GM12865 (cell line): ENCODE data around the gene LRRN1.

Experiments used
- DNase-seq: peaks from one replicate; pipeline ENCODE4 v3.0.0; 2010; ENCODE audit warnings: low read depth
- H3K4me3 ChIP-seq: 2 replicates; pipeline ENCODE4 v1.5.1; 2011; ENCODE audit warnings: mild to moderate bottlenecking, low read depth, low read length, control low read depth
- TF ChIP-seq, protein P1 (sequence below): IDR thresholded peaks from 2 replicates; pipeline ENCODE4 v1.5.1; 2011; ENCODE audit warnings: low read length, control low read depth, low read depth, inconsistent platforms; ENCODE audit not compliant: insufficient read depth; ENCODE audit errors: missing control alignments

The LRRN1 gene

DNA sequence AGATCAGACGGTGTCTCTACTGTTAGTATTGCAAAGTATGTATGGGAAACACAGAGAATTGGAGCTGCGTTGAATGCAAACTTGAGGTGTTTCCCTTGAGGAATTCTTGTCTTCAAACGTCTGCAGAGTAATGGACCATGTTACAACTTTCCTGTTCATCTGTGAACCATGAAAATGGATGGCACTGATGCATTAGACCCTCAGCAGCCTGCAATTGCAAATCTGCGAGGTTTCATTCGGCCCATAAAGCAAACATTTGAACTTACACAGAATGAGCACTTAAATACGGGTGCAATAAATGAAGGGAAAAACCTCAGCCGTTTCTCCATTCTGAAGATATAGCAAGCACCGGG lies 49.7 kb downstream of the LRRN1 start:
- no peak overlapping the region for H3K4me3 ChIP-seq
- DNase-seq, result no peak
- TF ChIP-seq, protein P1, sequence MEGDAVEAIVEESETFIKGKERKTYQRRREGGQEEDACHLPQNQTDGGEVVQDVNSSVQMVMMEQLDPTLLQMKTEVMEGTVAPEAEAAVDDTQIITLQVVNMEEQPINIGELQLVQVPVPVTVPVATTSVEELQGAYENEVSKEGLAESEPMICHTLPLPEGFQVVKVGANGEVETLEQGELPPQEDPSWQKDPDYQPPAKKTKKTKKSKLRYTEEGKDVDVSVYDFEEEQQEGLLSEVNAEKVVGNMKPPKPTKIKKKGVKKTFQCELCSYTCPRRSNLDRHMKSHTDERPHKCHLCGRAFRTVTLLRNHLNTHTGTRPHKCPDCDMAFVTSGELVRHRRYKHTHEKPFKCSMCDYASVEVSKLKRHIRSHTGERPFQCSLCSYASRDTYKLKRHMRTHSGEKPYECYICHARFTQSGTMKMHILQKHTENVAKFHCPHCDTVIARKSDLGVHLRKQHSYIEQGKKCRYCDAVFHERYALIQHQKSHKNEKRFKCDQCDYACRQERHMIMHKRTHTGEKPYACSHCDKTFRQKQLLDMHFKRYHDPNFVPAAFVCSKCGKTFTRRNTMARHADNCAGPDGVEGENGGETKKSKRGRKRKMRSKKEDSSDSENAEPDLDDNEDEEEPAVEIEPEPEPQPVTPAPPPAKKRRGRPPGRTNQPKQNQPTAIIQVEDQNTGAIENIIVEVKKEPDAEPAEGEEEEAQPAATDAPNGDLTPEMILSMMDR, result no peak

DNA sequence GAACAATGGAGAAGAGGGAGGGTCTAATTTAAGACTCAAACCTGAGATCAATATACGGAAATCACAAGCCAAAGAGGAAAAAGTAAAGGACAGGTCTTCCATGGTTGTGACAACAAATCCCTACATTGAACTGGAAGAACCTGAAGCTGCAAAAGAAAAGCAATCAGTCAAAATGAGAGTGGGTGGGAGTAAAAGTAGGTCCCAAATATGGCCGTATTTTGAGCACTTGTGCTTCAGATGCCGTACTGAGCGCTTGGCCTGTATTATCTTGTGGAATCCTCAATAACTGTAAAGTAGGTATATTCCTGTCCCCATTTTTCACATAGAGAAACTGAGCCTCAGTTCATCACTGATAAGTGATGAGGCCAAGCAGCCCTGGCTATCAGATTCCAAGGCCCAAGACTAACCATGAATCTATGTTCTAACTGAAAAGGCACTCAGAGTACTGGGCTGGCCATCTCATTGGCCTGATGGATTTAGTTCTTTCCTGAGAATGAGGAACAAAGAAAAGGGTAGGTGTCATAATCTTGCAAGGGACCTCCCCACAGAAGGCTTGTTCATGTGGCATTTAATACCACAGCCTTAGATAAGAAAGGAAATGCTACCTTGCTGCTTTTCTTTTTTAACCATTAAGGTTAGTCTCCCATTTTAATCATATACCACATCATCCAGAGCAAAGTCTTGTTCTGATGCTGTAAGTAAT lies 52.5 kb downstream of the LRRN1 start:
- TF ChIP-seq, protein P1, result no peak
- DNase-seq, result no peak

DNA sequence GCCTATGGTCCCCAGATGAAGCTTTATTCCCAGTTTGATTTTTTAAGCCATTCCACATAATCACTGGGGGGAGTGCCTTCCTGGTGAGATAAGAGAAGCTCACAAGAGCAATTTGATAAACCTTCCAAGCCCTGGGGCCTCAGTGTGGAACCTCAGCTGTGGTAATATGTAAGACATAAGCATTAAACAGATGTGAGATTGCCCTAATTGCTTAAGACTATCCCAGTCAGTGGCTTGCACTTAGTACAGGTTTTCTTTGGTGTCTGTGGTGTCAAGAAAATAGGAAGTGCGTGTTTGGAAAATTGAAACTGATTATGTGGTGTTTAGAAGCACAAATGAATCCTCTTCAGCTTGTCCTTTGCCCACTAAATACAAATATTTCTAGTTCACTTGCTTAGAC lies 54.3 kb downstream of the LRRN1 start:
- no peak overlapping the region for H3K4me3 ChIP-seq
- TF ChIP-seq, protein P1, result no peak
- DNase-seq, result no peak

More for the DNA sequence above, 52.5 kb downstream of the LRRN1 start:
- H3K4me3 ChIP-seq, result no peak overlapping the region

DNA sequence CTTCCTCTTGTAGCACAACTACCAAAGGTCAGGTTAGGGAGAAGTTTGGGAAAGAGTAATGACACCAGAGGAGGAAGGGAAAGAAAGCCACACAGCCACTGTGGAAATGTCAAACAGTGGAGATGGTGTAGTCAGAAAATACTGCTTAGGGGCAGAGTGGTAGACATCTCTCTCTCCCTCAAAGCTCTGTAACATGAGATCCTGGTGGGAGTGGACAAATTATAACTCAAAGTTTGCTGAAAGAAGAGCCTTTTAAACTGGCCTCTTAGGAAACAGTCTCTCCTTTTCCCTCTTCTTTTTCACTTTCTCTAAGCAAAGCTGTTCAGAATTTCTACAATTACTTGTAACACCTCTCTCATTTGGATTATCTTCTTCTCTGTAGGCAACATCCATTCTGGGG lies 55.8 kb downstream of the LRRN1 start:
- no peak overlapping the region for H3K4me3 ChIP-seq

DNA sequence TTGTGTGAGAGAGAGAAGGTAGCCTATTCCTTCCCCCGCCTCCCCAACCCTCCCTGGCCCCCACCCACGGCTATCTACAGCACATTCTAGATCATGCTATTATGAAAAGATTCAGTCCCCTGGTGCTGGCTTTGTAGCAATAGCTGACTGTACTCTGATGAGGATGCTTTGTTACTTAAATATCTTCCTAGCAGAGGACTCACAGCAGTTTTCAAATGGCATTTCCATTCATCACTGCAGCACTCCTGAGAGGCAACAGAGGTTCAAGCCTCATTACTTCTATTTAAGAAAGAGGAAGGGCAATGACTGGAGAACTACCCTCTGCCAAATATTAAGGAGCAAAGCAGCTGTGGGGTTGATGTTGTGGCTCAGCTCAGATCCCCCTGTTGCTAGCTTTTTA lies 61.0 kb downstream of the LRRN1 start:
- TF ChIP-seq, protein P1, result no peak
- DNase-seq, result no peak
- H3K4me3 ChIP-seq, result no peak overlapping the region

More for the DNA sequence above, 55.8 kb downstream of the LRRN1 start:
- TF ChIP-seq, protein P1, result no peak
- DNase-seq, result no peak

DNA sequence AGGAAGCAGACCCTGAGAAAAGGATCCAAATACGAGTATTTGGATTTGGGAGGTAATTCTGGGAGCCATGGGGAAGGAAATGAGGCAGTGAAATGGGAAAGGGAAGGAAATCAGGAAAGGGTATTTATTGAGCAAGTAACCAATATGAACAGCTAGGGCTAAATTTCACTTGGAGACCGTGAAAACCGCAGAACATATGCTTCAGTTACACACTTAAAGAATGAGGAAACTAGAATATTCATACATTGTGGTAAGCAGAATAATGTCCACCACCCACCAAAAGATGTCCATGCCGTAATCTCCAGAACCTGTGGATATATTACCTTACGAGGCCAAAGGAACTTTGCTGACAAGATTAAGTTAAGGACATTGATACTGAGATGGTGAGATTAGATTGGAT lies 63.3 kb downstream of the LRRN1 start:
- no peak for DNase-seq
- H3K4me3 ChIP-seq, result no peak overlapping the region
- TF ChIP-seq, protein P1, result no peak

DNA sequence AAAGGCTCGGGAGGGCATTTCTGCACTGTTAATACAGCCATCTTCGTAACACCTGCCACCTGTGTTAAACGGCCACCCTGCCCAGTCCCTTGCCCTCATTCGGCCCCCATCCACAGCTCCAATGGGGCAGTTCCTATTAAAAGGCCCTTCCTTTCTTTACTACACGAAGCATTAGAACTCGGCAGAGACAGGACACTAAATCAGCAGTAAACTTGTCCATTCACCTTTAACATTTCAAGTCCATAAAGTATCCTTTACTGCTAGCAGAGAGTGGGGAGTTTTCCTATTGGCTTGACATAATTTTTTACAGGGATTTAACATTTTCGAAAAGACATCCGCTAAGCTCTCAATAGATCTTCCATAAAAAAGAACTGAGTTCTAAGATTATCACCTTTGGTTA lies 76.3 kb downstream of the LRRN1 start:
- H3K4me3 ChIP-seq, result no peak overlapping the region
- TF ChIP-seq, protein P1, result no peak
- no peak for DNase-seq
